A172 (cell line): ENCODE results near the gene ANP32A. TPM values are rescaled to one million over a fixed set of nuclear protein-coding genes. Genes with fewer than 3 reads are reported as not detected.

Experiments used
- DNase-seq: peaks from one replicate; pipeline ENCODE4 v3.0.0-alpha.2; 2015; ENCODE audit warnings: low spot score
- total RNA-seq: library from RNA; depleted of rRNA; stranded (reverse); fragments of >200 nt; shearing (Covaris generic); gene quantifications from 2 replicates; pipeline ENCODE4 v1.2.3, GENCODE V29; 2014

The ANP32A gene
- total RNA-seq, 1 experiment from 2014 or later, result 70.4 TPM

DNA sequence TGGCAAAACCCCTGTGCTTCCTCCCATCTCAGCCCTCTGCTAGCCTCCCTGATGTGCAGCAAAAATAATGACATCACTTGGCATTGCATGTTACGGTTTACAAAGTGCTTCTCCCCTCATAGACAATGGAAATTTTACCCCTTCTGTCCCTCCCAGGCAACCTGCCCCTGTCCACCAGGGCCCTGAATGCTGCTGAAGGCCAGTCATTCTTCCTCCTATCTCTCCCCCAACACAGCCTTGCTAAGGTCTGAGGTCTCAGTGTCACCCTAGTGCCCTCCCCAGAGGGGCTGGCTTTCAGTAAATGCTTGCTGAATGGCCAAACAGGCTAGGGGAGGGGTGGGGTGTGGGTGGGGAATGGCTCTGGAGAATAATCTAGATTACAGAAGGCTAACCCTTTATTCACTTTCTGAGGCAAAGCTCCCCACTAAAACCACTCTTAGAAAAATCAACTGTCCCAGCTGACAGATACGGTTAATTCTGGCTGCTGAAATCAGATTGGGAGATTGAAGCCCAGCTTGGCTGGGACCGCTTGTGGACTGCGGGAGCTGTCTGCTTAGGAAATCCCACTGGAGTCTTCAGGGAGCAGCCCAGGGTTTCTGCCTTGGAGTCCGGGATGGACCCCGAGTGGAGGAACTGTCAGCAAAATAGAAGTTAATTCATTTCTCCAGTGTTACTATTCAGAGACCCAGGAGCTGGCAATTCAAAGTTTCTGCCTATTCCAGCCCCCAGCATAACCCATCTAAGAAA lies 22.9 kb downstream of the ANP32A start:
- no peak for DNase-seq

DNA sequence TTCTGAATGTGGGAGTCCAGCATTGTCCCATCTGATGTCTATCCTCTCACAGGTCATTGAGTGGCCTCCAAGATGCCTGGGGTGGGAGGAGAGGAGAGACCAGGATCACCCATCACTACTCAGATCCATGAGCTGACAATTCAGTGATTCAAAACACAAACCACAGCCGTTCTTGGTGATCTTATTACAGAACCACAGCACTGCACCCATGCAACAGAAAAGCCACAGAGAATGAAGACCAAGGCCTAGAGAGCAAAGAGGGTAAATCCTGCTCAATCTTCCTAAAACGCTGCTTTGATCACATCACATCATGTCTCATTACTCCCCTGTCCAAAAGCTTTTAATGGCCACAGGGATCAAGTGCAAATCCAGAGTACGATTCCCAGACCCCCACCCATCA lies 23.5 kb downstream of the ANP32A start:
- no peak for DNase-seq

DNA sequence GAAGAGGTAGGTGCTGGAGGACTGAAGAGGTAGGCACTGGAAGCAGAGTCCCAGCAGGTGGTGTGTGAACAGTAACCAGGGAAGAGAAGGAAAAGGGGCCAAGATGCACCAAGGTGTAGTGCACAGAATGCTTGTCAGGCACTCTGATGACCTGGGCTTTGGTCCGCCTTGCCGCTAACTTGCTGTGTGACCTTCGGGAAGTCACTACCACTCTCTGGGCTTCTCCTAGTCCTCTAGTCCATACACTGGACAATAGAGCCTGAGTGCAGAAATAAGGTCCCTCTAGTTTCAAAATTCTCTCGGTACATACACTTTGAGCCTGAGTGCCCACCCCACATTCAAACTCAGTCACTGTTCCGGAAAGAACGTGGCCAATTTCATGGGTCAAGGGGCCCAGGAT lies 24.1 kb downstream of the ANP32A start:
- no peak for DNase-seq

- peak; percentile 26 for DNase-seq
These were observed 25.3 kb downstream of the ANP32A start for GRCh38 chr15:68795298-68795848.

DNA sequence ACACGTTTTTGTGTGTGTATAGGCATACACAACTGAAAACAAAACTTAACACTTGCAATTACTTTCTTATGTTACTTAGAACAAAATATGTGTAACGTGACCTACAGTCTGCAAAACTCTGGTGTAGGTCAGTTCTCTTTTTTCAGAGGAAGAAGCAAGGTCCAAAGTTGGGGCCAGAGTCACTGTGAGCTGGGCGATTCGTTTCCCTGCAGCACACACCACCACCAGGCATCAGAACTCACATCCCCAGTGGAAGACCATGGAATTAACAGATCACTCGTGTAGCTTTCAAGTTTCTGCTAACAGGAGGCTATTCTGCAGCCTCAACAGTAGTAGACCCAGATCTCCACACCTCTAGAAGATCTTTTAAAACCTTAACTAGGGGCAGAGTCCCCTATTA lies 25.8 kb downstream of the ANP32A start:
- DNase-seq, result no peak

- DNase-seq, result no peak
These were observed 26.4 kb downstream of the ANP32A start for GRCh38 chr15:68794307-68794706.

DNA sequence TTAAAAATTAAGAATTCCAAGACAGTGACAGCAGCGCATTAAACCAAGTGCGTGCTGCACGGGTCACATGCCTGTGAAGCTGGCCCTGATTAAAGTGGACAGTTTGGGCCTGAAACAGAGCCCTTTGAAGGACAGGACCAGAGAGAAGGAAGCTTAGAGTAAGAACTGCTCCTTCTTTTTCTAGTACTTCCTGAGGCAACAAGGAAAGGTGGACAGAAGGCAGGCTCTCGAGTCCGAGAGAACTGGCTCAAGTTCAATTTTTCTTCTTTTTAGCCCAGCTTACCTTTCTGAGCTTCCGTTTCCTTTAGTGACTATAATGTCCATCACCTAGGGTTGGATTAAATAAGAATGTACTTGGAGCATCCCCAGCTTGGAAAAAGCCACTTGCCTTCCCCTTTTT lies 26.9 kb downstream of the ANP32A start:
- DNase-seq, result no peak

DNA sequence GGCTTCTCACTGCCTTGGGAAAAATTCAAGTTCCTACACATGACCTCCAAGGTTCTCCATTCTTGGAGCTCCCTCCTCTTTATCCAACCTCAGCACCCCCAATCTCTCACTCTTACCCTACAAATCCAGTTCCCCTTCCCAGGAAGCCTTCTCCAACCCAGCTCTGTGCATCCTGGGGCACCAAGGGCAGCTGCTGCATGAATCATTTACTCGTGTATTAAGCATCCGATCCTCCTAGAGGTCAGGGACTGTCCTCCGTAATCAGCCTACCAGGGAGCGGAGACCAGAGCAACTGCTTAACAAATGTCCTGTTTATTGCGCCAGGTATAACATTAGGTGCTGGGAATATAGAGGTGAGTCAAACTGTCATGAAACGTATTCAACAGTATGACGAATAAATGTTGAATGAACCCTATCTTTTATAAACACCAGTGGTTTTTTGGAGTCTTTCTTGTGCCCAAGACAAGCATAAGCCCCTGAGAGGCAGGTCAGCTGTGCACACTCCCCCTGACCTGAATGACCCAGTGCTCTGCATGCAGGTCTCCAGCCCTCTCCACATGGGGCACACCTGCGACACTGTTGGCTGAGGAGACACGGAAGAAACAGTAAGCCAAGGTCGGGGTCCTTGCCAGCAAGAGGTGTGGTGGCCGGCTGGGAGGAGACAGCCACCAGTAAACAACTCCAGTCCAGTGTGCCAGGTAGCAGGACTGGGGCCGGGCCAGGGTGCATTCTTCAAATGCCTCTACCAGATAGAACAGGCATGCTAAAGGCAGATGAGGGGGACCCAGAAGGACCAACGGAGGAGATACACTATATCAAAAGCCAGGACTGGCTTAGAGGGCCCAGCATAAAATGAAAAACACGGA lies 27.6 kb downstream of the ANP32A start:
- no peak for DNase-seq

- DNase-seq, result no peak
These were observed 29.0 kb downstream of the ANP32A start for GRCh38 chr15:68791431-68792283.

GRCh38 chr15:68790910-68791309 lies 29.8 kb downstream of the ANP32A start:
- no peak for DNase-seq

DNA sequence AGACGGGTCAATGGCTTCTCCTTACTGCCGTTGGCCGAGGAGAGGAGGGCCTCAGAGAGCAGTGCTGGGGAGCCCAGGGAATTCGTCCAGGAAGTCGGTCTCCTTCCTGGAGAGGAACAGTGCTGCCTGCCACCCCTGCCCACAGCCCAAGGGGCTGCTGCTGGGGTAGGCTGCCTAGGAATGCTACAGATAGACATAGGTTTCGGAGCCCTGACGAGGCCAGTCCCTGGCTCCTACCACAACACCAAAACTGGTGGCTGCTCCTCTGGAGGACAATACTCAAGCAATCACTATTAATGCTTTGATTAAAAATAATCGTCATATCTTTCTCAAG lies 30.5 kb downstream of the ANP32A start:
- no peak for DNase-seq

DNA sequence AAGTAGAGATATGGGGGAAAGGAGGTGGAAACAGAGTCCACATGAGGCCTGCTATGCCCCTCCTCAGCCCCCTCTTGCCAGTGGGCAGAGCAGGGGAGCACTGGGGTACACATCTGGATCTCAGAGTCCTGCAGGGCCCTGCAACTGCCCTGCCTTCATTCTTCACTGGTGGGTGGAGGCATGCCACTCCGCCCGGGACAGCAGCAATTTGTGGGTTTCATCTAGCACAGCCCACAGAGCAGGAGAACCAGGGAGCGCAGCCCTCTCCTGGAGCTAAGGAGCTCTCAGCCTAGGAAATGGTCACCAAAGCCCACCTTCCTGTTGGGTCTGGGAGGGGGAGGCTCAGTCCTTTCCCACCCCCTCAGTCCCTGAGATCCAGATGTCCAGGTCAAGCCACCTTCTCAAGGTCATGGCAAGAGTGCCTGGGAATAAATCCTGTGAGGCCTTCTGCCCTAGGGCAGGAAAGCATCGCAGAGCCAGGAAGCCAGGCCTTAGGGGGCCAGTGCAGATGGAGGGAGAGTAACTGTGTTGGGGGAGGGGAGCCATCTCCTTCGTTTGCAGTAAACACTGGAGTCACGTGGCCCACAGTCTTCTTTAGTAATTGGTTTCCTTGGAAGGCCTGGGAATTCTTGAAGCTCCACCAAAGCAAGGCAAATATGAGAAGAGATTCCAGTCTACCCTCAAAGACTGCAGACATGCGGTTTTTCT lies 31.0 kb downstream of the ANP32A start:
- DNase-seq, result no peak

DNA sequence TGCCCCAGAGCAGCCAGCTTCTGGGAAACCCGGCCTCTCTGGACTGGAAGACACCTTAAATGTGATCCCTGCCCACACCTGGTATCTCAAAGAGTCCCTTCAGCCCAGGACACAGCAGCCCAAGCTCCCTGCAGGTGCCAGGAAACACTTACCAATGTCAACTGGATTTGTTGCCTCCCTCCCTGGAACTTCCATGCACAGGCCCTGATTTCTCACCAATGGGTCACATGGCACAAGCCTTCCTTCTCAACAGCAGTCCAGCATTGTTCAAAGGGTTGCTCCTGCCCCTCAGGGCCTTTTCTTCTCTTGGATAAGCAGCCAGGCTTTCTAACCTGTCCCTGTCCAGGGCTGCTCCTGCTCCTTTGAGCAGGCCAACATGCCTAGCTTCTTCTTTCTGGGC lies 31.6 kb downstream of the ANP32A start:
- DNase-seq, result no peak

DNA sequence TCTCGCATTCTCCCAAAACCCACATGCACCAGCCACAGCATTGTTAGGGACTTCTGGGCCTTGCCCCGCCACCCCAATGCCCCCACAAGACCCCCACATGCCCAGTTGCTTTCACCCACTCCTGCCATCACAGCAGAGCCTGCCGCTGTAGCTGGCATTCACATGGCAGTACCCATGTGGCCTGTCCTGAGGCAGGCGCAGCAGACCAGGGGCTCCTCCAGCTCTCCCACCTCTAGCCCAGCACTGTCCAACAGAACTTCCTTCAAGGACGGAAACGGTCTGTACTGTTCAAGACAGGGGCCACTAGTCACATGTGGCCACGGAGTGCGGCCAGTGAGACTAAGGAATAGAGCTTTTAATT lies 32.5 kb downstream of the ANP32A start:
- DNase-seq, result no peak

- no peak for DNase-seq
These were observed 33.0 kb downstream of the ANP32A start for GRCh38 chr15:68787609-68788263.

GRCh38 chr15:68786753-68787152 lies 33.9 kb downstream of the ANP32A start:
- no peak for DNase-seq

DNA sequence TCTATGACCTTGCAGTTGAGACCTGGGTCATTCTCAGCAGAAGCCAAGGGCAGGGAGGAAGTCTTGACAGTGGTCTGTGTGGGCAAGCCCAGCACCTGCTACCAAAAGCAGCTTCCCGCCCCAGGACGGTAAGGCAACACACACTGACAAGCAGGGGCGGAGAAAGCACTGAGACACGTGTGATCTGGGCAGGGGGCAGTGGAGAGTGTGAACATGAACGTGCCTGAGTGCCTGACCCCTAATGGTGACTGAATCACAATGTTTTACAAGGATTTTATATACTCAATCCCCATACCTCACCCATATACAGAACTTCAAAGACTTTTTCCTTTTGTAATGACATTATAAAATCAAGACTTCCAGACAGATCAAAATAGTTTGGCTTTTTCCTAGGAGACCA lies 35.2 kb downstream of the ANP32A start:
- DNase-seq, result no peak

DNA sequence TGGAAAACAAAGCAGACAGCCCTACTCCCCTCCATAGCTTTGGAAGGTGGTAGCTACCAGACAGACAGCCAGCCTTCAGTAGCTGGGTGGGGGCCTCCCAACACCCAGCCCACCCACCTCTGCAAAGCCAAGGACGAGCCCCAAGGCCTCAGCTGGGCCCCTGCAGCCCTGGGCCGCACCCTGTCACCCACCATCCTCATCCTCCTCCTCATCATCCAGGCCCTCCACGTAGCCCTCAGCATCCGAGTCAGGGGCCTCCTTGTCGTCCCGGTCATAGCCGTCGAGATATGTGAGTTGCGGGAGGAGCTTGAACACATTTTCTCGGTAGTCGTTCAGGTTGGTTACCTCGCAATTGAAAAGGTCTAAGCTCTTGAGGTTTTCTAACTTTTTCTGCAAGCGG lies 36.5 kb downstream of the ANP32A start:
- no peak for DNase-seq

DNA sequence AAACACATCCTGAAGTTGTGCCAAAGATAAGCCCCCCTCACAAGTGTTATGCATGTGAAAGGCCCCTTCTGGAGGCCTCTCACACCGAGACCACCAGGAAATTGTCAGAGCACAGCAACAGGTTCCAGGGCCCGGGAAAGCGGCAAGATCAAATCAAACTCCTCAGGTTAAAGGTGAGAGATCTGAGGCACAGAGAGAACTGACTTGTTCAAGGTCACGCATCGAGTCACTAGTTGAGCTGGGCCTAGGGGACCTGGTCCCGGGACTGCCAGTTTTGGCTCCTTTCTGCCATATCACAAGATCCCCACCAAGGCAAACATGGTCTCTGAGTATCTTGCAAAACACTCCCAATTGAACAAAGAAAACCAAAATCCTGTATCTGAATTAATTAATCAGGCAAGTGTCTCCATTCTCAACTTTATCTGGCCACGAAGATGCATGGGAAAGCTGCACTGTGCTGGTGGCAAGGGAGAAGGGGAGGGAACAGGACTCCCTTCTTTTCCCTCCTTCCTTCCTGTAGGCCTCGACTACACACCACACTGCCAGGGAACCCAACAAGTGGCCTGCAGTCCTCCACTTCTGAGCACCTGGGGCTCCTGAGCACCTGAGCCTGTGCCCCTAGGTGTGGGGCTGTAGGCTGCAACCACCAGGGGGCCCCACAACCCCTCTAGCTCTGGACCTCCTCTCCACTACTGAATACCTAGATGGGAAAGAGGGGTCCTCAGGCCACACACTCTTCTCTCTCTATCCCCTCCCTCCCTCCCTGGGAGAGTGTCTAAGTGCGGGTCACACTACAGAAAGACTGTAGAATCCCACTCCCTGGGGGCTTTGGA lies 37.3 kb downstream of the ANP32A start:
- no peak for DNase-seq

- DNase-seq, result no peak
These were observed 38.0 kb downstream of the ANP32A start for GRCh38 chr15:68782589-68783161.
